Activated T-helper 1 cell treated with Interleukin-2 at 50 U/mL for 16 hours (primary cell): ENCODE data around the gene WASHC2C.
"Not testable (repeated sequence)": the region's sequence is repeated elsewhere in the genome, so short reads cannot be mapped to it uniquely, and the experiment has no call there.

Experiments
- DNase-seq: peaks from one replicate; pipeline ENCODE4 v3.0.0-alpha.2; 2020; ENCODE audit warnings: low read depth

Gene WASHC2C

DNA sequence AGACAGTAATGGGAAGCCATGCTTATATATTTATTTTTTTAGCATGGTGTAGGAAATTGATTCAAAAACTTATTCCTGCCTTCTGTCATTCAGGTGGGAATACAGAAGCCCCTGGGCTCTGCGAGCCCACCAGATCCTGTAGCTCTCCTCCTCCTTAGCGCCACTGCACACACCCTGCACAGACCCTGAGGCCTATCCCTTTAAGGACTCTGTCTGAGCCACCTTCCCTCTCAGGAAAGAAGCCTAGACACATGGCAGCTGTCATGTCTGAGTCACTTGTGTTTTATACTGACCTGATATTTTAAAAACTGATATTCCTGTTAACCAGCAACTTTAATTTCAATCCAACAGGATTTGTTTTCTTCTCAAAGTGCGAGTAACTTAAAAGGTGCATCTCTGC, 36.0 kb downstream of the WASHC2C start:
- DNase-seq, result not testable (repeated sequence)

DNA sequence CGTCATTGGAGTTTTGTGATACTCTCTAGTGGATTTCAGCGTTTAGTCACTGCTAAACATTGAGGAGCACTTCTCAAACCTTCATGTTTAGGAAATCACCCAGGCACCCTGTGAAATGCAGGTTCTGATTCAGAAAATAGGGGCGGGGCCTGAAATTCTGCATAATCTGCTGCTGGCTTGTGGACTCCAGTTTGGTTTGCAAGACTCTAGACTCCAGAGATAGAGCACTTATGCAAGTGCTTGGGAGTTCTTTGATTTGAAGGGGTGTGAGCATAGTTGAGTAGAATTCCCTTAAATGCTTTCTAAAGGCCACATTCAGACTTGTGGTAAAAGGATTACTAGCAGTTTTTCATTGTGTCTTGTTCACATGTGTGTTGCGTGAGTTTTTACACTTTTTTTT, 41.3 kb downstream of the WASHC2C start:
- DNase-seq, result not testable (repeated sequence)

DNA sequence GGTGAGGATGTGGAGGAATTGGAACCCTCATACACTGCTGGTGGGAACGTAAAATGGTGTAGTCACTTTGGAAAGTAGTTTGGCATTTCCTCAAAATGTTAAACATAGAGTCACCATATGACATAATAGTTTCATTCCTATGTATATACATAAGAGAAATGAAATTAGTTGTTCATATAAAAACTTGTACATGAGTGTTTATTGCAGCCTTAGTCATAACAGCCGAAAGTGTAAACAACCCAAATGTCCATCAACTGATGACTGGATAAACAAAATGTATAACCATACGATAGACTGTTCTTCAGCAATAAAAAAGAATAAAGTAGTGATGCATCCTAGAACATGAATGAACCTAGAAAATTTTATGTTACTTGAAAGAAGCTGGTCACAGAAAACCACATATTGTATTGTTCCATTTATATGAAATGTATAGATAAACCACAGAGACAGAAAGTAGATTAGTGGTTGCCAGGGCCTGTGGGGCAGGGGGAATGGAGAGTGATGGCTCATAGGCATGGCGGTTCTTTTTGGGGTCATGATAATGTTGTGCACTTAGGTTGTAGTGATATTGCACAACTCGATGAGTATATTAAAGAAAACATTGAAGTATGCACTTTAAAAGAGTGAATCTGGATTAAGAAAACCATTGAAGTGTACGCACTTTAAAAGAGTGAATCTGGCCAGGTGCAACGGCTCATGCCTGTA, 44.8 kb downstream of the WASHC2C start:
- DNase-seq, result not testable (repeated sequence)

DNA sequence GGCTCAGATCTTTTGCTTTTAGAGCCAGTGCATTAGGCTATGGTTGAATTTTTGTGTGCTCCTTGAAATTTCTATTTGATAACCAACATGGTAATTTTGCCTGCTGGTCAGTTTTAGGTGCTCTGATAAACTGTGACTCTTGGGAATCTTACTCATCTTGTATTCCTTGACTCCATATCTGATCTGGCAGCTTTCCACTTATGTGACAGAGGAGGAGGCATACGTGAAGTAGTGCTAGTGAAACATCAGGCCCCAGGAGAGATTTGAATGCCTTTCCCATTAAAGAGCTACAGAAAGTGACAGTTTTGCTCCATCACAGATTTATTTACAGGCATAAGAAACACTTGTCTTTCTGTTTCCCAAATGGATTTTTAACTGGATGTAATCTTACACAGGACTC, 59.2 kb downstream of the WASHC2C start:
- not testable (repeated sequence) for DNase-seq

DNA sequence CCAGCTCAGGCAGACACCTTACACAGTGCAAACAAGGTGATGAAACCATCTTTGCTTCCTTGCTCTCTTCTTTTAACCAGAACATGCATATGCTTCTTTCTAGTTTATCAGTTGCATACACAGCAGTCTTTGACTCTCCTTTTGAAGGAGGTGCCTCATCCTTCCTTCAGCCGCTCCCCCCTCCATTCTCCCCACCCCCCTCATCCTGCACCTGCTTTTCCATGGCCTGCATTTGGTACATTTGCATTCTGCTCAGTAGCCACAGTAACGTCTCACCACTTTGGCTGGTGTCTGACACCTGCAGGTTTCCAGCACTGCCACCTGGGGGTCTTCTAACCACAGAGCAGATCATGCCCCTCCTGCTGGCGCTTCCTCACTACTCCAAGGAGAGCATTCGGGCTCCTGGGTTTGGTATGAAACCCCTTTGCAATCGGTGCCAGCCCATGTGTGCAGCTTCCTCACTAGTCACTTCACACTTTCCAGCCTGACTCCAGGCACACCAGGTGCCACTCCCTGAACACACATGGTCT, 60.2 kb downstream of the WASHC2C start:
- not testable (repeated sequence) for DNase-seq

DNA sequence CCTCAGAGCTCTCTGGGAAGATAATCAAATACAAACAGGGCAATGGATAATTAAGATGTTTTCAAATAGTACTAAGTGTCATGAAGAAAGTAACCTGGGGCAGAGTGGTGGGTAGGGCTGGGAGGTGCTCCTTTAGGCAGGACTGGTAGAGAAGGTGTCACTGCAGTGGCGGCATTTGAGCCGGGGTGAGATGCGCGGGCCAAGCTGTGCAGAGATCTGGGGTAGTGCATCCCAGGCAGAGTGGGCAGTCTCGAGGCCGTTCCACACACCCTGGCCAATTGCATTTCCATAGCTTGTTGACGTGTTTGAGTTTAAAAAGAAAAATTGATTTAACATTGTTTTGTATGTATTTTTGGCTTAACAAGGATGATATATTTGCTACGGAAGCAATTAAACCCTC, 62.9 kb downstream of the WASHC2C start:
- not testable (repeated sequence) for DNase-seq

DNA sequence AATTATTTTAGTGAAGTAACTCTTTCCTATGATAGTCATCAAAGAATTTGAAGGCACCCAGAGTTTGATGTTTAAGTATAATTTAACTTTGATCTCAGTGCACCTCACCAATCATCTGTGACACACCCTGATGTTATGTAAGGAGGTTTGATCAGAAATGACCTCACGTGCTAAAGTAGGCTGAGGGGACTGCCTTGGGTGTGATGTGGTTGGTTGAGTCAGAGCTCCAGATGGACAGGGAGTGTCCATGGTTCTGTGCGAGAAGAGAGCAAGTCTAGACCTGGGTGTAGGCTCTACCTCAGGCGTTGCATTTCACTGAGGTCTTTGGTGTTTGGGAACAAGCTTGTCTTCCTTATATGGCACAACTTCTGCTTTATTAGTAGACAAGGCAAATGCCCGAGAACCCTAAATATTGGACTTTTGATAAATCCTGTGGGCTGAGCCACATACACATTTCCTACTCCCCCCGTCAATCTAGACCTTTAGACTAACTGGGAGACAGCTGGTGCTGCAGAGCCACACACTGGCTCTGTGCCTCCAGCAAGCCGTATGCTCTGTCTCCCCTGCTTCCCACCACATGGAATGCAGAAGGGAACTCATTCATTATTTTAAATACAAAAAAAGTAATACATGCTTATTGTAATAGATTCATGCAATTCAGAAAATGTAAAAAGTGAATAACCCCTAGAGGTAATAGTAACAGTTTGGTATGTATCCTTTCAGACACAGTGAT, 63.8 kb downstream of the WASHC2C start:
- DNase-seq, result not testable (repeated sequence)

DNA sequence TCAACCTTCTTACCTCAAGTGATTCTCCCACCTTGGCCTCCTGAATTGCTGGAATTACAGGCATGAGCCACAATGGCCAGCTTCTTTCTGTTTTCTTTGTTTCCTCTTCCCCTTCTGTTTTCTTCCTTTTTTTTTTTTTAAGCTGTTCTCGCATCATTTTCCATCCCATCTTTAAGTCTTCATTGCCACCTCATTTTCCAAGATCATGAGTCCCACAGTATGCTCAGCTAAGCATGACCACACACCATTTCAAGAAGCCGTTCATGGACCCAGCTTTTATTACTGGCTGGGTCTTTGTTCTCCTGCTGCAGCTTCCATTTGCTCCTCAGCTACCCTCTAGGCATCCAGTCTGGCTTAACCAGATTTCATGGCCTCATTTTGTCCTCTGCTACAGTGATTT, 67.7 kb downstream of the WASHC2C start:
- not testable (repeated sequence) for DNase-seq

DNA sequence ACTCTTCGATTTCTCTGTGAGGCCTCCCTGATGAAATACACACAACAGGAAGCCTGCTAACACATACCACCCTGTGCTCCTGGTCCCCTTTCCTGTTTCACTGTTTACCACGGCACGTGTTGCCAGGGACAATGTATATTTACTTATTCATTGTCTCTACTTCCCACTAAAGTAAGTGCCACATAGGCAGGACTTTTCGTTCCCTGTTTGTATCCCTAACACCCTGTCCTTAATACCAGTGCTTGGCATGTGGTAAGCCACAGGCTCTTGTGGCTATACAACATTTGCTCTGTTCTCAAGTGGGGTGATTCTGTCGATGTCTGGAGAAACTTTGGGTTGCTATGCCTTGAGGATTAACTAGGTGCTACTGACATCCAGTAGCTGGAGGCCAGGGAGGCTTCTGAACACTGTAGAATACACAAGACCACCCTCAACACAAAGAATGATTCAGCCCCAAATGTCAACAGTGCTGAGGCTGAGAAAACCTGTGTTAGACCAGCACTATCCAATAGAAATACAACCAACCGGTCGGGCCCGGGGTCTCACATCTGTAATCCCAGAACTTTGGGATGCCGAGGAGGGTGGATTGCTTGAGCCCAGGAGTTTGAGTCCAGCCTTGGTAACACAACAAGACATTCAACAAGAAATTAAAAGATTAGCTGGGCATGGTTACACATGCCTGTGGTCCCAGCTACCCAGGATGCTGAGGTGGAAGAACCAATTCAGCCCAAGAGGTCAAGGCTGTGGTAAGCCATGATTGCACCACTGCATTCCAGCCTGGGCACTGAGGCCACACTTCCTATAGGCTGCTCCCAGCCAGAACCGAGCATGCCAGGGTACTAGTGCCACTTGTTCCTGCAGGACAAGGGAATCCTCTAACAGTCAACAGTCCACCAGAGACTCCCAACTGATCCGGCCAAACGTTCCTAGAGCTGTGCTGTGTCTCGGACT, 76.3 kb downstream of the WASHC2C start:
- DNase-seq, result not testable (repeated sequence)

DNA sequence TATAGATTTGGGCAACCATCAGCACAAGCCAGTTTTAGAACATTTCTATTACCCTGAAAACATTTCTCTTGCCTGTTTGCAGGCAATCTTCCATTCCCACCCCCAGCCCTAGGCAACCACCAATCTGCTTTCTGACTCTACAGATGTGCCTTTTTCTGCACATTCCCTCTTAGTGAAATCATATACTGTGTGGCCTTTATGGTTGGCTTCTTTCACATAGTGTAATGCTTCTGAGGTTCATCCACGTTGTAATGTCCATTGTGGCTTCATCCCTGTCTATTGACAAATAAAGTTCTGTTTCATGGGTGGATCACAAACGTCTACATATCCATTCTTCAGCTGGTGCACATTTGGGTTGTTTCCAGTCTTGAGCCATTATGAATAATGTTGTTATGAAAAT, 77.9 kb downstream of the WASHC2C start:
- DNase-seq, result not testable (repeated sequence)

DNA sequence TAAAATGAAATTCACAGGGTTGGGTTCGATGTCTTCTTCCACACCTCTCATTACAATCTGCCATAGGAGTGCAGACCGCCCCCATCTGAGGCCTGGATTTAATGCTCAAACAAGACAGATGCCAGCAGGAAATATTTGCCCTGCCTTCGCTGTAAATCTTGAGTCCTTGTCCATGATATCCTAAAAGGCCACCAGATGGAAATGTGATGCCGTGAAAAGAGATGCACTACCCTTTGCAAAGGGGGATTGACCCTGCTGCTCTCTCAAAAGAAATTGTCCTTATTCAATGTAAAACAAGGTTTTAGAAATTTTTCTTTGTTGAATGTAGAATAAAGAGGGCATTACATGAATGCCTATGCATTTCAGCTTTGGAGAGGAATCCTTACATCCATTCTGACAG, 82.8 kb downstream of the WASHC2C start:
- DNase-seq, result no peak

DNA sequence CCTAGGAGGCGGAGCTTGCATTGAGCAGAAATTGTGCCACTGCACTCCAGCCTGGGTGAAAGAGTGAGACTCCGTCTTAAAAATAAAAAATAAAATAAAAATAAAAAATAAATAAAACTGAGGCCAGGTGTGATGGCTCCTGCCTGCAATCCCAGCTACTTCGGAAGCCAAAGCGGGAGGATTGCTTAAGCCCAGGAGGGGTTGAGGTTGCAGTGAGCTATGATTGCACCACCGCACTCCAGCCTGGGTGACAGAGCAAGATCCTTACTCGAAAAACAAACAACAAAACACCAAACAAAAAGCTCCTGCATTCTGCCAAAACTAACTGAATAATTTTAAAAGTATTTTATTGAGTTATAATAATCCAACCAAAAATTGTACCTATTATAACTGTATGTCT, 84.0 kb downstream of the WASHC2C start:
- DNase-seq, result no peak

DNA sequence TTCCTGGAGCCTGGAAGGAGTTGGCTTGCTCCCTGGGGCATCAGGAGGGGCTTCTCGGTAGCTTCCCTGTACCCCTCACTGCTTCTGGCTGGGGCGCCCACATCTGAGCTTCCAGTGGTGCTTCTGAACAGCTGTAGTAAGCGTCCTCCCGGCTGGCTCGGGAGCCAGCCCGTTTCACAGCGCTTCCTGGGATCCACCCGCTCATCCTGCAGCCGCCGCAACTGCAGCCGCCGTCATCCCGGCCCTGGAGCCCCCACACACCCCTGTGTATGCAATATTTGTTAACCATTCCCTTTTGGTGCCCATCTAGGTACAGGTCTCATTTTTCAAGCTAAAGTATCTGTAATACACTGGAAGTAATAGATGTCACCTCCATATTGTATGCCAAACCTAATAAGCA, 85.9 kb downstream of the WASHC2C start:
- DNase-seq, result not testable (repeated sequence)

DNA sequence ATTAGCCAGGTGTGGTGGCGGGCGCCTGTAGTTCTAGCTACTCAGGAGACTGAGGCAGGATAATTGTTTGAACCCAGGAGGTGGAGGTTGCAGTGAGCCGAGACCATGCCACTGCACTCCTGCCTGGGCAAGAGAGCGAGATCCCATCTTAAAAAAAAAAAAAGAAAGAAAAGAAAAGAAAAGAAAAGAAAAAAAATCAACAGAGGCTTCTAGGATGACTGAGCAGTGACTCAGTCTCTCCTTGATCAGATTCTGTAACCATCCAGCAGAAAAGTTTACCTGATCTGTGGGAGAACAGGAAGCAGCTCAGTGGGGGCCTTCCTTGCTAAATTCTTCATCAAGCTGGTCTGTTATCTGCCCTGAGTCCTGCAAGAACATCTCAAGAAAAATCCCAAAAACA, 87.1 kb downstream of the WASHC2C start:
- not testable (repeated sequence) for DNase-seq

DNA sequence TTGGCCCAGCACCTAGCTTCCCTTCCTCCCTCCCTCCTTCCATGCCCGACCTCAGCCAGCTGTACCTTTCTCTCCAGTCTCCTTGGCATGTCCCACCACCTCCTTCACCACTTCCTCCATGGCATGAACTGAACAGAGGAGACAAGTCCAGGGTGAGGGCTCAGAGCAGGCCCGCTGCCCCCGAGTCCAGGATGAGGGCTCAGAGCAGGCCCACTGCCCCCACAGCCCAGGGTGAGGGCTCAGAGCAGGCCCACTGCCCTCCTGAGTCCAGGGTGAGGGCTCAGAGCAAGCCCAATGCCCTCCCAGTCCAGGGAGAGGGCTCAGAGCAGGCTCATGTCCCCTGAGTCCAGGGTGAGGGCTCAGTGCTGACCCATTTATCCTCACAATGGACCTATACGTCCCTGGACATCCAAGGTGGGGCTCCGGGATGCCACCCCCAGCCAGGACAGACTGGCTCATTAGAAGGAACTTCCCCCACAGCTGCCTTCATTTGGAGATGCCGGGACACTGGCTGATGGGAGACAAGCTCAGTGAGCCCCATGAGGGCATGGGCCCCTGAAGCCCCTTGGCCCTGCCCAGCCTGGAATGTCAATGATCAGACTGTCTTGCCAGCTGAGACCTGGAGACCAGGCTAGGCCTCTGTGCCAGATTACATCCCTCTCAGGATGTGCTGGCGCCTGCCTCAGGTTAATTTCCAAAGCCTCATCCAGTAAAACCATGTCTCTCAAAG, 90.2 kb downstream of the WASHC2C start:
- no peak for DNase-seq

DNA sequence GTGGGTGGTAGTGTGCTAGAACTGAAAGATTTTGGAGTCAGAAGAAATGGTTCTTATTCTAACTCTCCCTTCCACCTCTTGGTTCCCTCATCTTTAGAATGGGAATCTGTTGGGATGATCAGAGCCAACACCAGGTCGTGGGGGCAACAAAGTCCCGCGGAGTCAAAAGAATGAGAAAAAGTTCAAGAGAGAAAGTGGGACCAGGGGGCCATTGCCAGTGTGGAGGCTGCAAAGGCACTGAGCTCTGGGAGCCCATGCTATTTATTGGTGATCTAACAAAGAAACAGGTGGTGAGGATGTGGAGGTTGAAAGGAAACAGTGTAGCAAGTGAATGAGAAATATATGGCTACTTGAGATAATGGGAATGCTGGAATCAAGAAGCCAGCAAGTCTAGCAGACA, 90.8 kb downstream of the WASHC2C start:
- DNase-seq, result no peak

DNA sequence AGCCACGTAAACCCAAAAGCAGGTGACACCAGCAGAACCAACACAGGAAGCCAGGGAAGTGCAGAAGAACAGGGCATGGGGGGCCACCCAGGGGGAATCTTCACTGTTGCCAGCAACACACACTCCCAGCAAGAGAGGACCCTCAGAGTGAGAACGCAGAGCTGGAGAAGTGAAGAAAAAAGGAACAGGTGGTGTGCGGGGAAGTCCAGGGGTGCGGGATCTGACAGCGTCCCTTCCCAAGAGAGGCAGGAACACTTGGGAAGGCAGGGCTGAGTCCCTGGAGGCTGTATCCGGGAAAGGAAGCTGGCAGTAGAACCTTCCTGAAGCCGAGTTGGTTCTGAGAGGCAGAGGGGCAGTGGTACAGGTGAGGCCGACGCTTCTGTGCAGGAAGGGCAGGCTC, 92.5 kb downstream of the WASHC2C start:
- no peak for DNase-seq

DNA sequence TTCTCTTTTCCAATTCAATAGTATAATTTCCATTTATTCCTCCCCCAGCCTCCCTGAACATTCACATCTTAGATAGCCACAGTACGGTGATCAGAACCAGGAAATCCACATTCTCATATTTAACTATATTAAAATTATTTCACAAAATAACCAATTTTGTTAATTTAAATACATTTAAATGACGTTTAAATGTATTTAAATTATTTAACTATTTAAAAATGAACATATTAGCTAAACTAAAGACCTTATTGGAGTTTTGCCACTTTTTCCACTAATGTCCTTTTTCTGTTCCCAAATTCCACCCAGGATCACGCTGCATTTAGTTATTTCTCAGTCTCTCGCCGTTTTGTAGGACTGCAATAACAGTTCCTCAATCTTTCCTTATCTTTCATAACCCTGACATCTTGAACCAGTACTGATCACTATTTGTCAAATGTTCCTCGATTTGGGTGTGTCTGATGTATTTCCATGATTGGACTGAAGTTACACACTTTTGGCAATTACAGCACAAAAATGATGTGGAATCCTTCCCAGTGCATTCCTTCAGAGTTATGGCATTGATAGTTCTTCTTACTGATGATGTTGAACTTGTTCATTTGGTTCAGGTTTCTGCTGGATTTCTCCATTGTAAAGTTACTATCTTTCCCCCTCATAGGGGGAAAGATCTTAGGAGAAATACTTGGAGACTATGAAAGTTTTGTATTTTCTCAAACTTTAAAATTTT, 93.2 kb downstream of the WASHC2C start:
- DNase-seq, result not testable (repeated sequence)

DNA sequence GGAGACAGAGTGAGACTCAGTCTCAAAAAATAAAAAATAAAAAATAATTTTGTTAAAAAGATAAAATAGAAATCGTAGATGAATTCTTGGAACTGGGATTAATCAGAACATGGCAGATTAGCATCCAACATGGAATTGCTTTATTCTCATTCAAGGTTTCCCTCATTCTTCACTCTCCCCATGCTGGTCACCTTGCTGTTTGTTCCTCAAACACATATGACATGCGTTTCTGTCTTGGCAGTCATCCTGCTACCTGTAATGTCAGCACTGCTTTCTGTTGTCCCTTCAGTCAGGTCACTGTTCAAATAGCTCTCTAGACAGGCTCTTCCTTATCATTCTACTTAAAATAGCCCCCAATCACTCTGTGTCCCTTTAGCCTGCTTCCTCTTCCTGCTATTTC, 95.9 kb downstream of the WASHC2C start:
- DNase-seq, result not testable (repeated sequence)
